Skeletal muscle tissue (tissue), 4 donors: Measurements from ENCODE around the gene HSD17B8. TPM values are rescaled to one million over a fixed set of nuclear protein-coding genes. Genes with fewer than 3 reads are reported as not detected.

Experiments used
- H3K27ac ChIP-seq: one replicate; pipeline ENCODE4 v1.7.0; 2013; ENCODE audit warnings: mild to moderate bottlenecking, low read depth, low read length, inconsistent platforms
- H3K27me3 ChIP-seq, 3 donors: one replicate each; pipeline ENCODE4 v1.7.0; 2013; ENCODE audit warnings: low read length in 3 of 3; ENCODE audit not compliant: control insufficient read depth in 3 of 3, insufficient read depth in 3 of 3
- H3K36me3 ChIP-seq, 3 donors: one replicate each; pipeline ENCODE4 v1.7.0; 2013; ENCODE audit warnings: low read length in 3 of 3; ENCODE audit not compliant: control insufficient read depth in 3 of 3, insufficient read depth in 3 of 3
- H3K4me1 ChIP-seq, 3 donors: one replicate each; pipeline ENCODE4 v1.7.0; 2013; ENCODE audit warnings: low read length in 3 of 3, mild to moderate bottlenecking in 3 of 3; ENCODE audit not compliant: control insufficient read depth in 3 of 3, insufficient read depth in 3 of 3
- H3K4me3 ChIP-seq, 3 donors: one replicate each; pipeline ENCODE4 v1.7.0; 2013; ENCODE audit warnings: low read length in 3 of 3
- H3K9ac ChIP-seq, 3 donors: one replicate each; pipeline ENCODE4 v1.7.0; 2013; ENCODE audit warnings: low read length in 3 of 3, mild to moderate bottlenecking in 3 of 3, moderate library complexity in 2 of 3, low read depth in 1 of 3
- H3K9me3 ChIP-seq, 3 donors: one replicate each; pipeline ENCODE4 v1.7.0; 2013; ENCODE audit warnings: low read length in 3 of 3; ENCODE audit not compliant: control insufficient read depth in 3 of 3
- total RNA-seq: library from RNA; depleted of rRNA; stranded (reverse); fragments of >200 nt; gene quantifications from one replicate; pipeline ENCODE4 v1.2.3, GENCODE V29; 2014
- donor health status: Osteomylitis.

HSD17B8 gene
- total RNA-seq, 1 donor from 2014 or later: 15.7 TPM

GRCh38 chr6:33181141-33181540, 23.3 kb upstream of the HSD17B8 start:
- no peaks in the 10 kb centered on the region for H3K9me3 ChIP-seq
- no peaks in the 10 kb centered on the region for H3K27me3 ChIP-seq
- H3K27ac ChIP-seq: no peak overlapping the region
- no peak overlapping the region for H3K9ac ChIP-seq
- no peaks in the 10 kb centered on the region for H3K36me3 ChIP-seq
- no peaks in the 10 kb centered on the region for H3K4me1 ChIP-seq
- no peak overlapping the region for H3K4me3 ChIP-seq

- Histone ChIP-seq H3K9me3 (no peaks in the 10 kb centered on the region), H3K27me3 (no peaks in the 10 kb centered on the region), H3K9ac (no peak overlapping the region), H3K4me3 (no peak overlapping the region), H3K4me1 (no peaks in the 10 kb centered on the region), H3K27ac (no peak overlapping the region), H3K36me3 (no peaks in the 10 kb centered on the region)
These were observed 21.3 kb upstream of the HSD17B8 start for GRCh38 chr6:33183071-33183683.

GRCh38 chr6:33185190-33185589, 19.3 kb upstream of the HSD17B8 start:
- Histone ChIP-seq H3K36me3 (no peaks in the 10 kb centered on the region), H3K4me3 (no peak overlapping the region), H3K27ac (no peak overlapping the region), H3K27me3 (peaks cover 0 to 3% (median 0%) of the 10 kb centered on the region in 3 donors), H3K9ac (no peak overlapping the region), H3K9me3 (no peaks in the 10 kb centered on the region), H3K4me1 (no peaks in the 10 kb centered on the region)

GRCh38 chr6:33185654-33186187, 18.7 kb upstream of the HSD17B8 start:
- H3K27me3 ChIP-seq: peaks cover 0 to 3% (median under 1%) of the 10 kb centered on the region in 3 donors
- no peaks in the 10 kb centered on the region for H3K36me3 ChIP-seq
- H3K27ac ChIP-seq: no peak overlapping the region
- H3K4me1 ChIP-seq: no peaks in the 10 kb centered on the region
- no peak overlapping the region for H3K9ac ChIP-seq
- H3K4me3 ChIP-seq: no peak overlapping the region
- no peaks in the 10 kb centered on the region for H3K9me3 ChIP-seq

- peaks cover 3 to 10% (median 6%) of the 10 kb centered on the region in 3 donors for H3K27me3 ChIP-seq
- H3K9ac ChIP-seq: no peak overlapping the region
- no peak overlapping the region for H3K4me3 ChIP-seq
- no peaks in the 10 kb centered on the region for H3K36me3 ChIP-seq
- no peaks in the 10 kb centered on the region for H3K9me3 ChIP-seq
- H3K27ac ChIP-seq: no peak overlapping the region
- peaks cover 11 to 19% (median 18%) of the 10 kb centered on the region in 3 donors for H3K4me1 ChIP-seq
These were observed 16.6 kb upstream of the HSD17B8 start for GRCh38 chr6:33187809-33188208.

- Histone ChIP-seq H3K4me3 (no peak overlapping the region), H3K9me3 (no peaks in the 10 kb centered on the region), H3K4me1 (peaks cover 12 to 21% (median 20%) of the 10 kb centered on the region in 3 donors), H3K9ac (no peak overlapping the region), H3K27me3 (peaks cover 3 to 10% (median 6%) of the 10 kb centered on the region in 3 donors), H3K36me3 (peaks cover under 1 to 2% (median 2%) of the 10 kb centered on the region in 3 donors), H3K27ac (no peak overlapping the region)
These were observed 15.3 kb upstream of the HSD17B8 start for GRCh38 chr6:33189164-33189563.

- H3K4me3 ChIP-seq: no peak overlapping the region
- peaks cover 8 to 9% (median 8%) of the 10 kb centered on the region in 3 donors for H3K36me3 ChIP-seq
- H3K27me3 ChIP-seq: peaks cover 3 to 10% (median 6%) of the 10 kb centered on the region in 3 donors
- no peak overlapping the region for H3K27ac ChIP-seq
- no peak overlapping the region for H3K9ac ChIP-seq
- H3K9me3 ChIP-seq: no peaks in the 10 kb centered on the region
- peaks cover 12 to 21% (median 20%) of the 10 kb centered on the region in 3 donors for H3K4me1 ChIP-seq
These were observed 14.6 kb upstream of the HSD17B8 start for GRCh38 chr6:33189625-33190448.

- Histone ChIP-seq H3K36me3 (peaks cover 15 to 17% (median 16%) of the 10 kb centered on the region in 3 donors), H3K9me3 (no peaks in the 10 kb centered on the region), H3K4me3 (no peak overlapping the region), H3K4me1 (peaks cover 12 to 25% (median 20%) of the 10 kb centered on the region in 3 donors), H3K27me3 (peaks cover 3 to 10% (median 6%) of the 10 kb centered on the region in 3 donors), H3K9ac (no peak overlapping the region), H3K27ac (no peak overlapping the region)
These were observed 13.8 kb upstream of the HSD17B8 start for GRCh38 chr6:33190504-33191107.

GRCh38 chr6:33191383-33192104, 12.9 kb upstream of the HSD17B8 start:
- Histone ChIP-seq H3K27me3 (peaks cover 3 to 10% (median 6%) of the 10 kb centered on the region in 3 donors), H3K27ac (no peak overlapping the region), H3K9me3 (no peaks in the 10 kb centered on the region), H3K4me3 (peak overlapping the region in 1 of 3 donors; percentile 29), H3K9ac (peak overlapping the region in 1 of 3 donors; percentile 25), H3K36me3 (peaks cover 23 to 25% (median 24%) of the 10 kb centered on the region in 3 donors), H3K4me1 (peaks cover 12 to 25% (median 20%) of the 10 kb centered on the region in 3 donors)
